HG02759 (cell line): ENCODE data around the gene POLR2J3.
"Not testable (repeated sequence)": the region's sequence is repeated elsewhere in the genome, so short reads cannot be mapped to it uniquely, and the experiment has no call there.

Experiments used
- ATAC-seq: cut with Tn5 transposase; IDR thresholded peaks from one replicate; pipeline ENCODE4 v1.9.1; 2021; ENCODE audit warnings: mild to moderate bottlenecking, moderate library complexity; ENCODE audit not compliant: unreplicated experiment

The POLR2J3 gene

DNA sequence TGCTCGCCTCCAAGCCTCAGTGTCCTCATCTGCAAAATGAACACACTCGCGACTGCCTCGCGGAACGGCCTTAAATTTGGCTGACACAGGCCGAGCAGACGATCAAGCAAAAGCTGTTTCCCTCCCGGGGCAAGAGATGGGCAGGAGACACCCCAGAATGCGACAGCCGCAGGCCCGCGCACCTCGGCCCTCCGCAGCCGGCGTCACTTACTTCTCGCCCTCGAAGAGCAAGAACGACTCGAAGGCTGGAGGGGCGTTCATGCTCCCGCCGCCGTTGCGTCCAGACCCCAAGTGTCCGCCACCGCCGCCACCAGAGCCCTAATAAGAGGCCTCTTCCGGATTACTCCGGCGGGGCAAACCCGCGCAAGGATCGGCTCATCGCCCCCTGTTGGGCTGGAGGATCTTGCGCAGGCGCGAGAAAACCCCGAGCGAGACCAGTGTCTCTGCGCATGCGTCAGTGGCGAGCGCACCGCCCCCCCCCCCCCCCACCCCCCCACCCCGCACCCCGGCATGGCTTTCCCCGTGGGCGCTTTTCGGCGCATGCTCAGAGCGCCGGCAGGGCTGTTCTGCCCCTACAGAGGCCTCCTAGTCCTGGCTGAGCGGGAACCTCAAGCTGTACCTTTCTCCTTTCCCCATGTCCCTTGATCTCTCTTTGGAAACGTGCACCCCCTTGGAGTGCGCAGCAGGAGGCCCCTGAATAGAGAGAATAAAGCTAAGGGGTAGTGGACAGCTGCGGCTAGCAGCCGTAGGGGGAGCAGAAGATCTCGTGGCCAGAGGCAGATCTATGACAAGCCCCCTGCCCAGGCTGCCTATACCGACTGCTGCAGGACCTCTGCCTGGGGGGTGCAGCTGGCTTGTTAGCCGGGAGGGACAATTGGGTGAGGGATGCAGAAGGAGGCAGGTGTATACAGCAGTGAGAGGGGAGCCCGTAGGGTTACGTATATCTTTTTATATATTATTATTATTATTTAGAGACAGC is at the start of gene POLR2J3:
Gene POLR2J3, minus strand, starts transcription at position 323 of the 979 bp plus-strand sequence. Its CDS starts 62 bp downstream, at position 261.
- ATAC-seq: peak; percentile 93

DNA sequence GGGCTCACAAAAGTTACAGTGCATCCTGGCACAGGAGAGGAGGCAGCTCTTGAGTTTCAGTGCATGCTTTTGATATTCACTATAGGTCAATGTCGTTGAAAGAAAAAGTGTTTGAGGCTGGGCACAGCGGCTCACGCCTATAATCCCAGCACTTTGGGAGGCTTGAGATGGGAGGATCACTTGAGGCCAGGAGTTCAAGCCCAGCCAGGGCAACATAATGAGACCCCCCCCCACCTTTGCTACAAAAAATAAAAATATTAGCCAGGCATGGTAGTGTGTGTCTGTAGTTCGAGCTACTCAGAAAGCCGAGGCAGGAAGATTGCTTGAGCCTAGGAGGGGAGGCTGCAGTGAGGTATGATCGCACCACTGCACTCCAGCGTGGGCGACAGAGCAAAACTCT is 45.7 kb upstream of the POLR2J3 start:
- not testable (repeated sequence) for ATAC-seq

- ATAC-seq: peak; percentile 81
These were observed 44.2 kb upstream of the POLR2J3 start, which contains the start of gene RASA4 for GRCh38 chr7:102616507-102617125. Gene RASA4 (minus strand): TSS chr7:102616756. CDS start chr7:102616689, 67 bp downstream.

DNA sequence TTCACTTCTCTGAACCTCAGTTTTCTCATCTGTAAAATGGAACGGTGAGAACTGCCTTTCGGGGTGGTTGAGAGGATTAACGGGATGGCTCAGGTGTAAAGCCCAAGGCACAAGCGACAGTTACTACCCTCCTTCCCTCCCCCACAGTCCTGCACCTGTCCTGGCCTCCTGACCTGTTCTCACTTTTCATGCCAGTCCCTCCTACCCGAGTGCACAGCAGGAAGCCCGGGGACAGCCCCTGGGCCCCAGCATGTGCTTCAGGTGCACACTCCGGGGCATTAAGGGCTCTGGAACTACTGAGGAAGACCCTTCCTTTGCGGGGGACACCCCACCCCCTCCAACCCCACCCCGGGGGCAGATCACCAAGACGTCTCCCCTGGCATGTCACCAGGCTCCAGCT is 43.5 kb upstream of the POLR2J3 start:
- not testable (repeated sequence) for ATAC-seq

- ATAC-seq: not testable (repeated sequence)
These were observed 42.5 kb upstream of the POLR2J3 start for GRCh38 chr7:102614873-102615272.

- peak; percentile 23 for ATAC-seq
These were observed 41.9 kb upstream of the POLR2J3 start for GRCh38 chr7:102614346-102614697.

- peak; percentile 71 for ATAC-seq
These were observed 41.4 kb upstream of the POLR2J3 start for GRCh38 chr7:102613575-102614345.

DNA sequence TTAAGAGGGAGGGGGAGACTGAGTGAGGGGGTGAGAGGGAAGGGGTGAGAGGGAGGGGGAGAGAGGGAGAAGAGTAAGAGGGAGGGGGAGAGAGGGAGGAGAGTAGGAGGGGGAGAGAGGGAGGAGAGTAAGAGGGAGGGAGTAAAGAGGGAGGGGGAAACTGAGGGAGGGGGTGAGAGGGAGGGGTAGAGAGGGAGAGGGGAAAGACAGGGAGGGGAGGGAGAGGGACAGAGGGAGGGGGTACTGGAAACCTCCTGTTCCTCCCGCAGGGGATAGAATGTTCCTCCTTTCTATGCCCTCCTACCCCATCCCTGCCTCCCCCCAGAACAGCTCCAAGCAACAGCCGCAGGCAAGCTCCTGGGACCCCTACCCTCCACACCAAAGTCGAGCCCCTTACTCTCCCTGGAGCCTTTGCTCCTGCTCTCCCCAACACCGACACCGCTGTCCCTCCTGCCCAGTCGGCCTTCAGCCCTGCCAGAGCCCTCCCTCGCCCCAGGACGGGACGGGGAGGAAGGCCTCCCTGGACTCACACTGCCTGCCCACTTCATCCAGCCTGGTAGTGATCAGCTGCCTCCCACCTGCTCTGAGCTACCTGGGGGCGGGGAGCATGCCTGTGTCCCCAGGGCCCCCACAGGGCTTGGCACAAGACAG is 39.4 kb upstream of the POLR2J3 start:
- ATAC-seq: not testable (repeated sequence)

GRCh38 chr7:102611013-102611674 is 38.8 kb upstream of the POLR2J3 start:
- ATAC-seq: peak; percentile 49

DNA sequence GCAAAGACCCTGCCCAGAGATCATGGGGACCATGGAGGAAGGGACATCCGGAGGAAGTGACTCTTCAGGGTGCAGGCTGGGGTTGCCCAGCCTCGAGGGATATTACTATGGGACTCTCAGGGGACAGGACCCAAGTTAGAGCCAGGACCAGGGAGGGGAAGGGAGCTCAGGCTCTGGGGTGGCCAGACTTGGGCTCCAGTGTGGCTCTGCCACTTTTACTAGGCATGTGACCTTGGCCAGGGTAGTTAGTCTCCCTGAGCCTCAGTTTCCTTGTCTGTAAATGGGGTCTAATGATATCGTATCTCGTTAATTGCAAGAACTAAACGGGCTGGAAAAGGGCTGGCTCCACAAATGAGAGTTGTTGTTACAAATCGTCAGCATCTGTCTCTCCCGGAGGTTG is 38.1 kb upstream of the POLR2J3 start:
- not testable (repeated sequence) for ATAC-seq

DNA sequence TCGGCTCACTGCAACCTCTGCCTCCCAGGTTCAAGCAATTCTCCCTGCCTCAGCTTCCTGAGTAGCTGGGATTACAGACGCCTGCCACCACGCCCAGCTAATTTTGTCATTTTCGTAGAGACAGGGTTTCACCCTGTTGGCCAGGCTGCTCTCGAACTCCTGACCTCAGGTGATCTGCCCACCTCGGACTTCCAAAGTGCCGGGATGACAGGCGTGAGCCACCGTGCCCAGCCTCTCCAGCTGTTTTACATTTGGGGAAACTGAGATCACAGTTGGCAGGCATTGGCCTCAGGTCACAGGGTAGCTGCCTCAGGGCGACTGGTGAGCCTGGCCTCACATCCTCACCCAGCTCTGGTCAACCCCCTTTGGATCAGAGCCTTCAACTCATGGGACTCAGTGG is 37.4 kb upstream of the POLR2J3 start:
- ATAC-seq: not testable (repeated sequence)

DNA sequence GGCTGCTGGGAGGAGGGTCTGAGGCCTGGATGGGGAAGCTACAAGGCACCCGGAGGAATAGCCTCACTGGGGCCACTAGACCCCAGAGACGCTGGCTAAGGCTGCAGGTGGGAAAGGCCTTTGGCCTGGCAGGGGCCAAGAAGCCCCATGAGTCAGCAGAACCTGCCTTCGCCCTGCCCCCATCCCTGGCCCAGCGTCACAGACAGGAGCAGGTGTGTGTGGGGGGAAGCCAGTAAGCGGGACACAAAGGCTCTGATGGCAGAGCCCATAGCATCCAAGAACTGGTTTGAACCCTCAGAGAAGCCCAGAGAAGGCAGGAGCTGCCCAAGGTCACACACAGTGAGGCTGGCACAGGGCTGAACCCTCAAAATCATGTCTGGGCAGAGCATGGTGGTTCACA is 34.5 kb upstream of the POLR2J3 start:
- ATAC-seq: not testable (repeated sequence)

- ATAC-seq: not testable (repeated sequence)
These were observed 32.2 kb upstream of the POLR2J3 start for GRCh38 chr7:102604431-102605145.

DNA sequence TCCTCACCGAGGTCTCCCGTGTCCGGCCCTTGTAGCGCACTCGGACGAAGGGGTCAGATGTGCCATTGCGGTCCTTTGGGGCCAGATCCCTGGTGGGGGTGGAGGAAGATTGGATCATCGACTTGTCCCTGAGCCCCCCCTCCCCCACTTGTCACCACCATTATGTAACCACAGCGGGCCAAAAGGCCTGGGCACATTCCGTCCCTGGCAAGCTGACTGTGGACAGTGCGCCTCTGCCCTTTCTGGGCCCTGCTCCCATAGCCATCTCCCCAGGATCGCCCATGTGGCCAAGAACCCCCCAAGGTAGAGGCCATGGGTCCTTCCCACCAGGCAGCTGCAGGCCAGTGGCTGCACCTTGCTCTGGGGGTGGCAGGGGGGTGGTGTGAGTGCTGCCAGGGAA is 29.9 kb upstream of the POLR2J3 start:
- ATAC-seq: not testable (repeated sequence)

DNA sequence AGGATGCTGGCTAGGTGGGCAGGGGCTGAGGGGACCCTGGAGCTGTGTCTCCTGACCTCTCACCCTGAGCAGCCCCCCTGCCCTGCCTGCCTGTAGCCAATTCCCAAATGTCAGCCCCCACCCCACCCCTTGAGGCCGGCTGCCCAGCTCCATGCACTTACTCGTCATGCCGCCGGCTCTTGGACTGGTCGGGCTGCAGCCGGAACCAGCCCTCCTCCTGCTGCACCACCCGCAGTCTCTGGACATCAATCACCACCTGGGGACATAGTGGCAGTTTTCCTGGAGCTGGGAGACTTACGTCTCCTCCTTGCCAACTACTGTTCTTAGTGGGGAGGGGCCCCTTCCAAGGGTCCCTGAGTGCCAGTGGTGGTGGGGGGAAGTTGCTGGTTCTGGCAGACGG is 27.3 kb upstream of the POLR2J3 start:
- not testable (repeated sequence) for ATAC-seq

DNA sequence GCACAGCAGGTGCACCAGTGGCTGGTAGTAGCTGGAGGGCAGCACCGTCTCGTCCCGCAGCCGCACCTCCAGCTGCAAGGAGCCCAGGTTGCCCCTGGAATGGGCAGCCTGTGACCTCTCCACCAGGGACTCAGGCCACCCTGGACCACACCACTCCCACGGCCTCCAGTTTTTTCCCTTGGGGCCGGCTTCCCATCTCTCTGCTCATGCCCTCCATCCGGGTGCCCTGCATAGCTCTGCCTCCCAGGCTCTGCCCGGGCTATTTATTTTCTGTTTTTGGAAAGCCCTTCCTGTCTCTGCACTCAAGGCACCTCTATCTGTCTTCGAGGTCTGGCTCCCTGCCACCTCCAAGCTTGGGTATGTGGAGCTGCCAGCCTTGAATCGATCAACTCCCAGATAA is 23.7 kb upstream of the POLR2J3 start:
- not testable (repeated sequence) for ATAC-seq

DNA sequence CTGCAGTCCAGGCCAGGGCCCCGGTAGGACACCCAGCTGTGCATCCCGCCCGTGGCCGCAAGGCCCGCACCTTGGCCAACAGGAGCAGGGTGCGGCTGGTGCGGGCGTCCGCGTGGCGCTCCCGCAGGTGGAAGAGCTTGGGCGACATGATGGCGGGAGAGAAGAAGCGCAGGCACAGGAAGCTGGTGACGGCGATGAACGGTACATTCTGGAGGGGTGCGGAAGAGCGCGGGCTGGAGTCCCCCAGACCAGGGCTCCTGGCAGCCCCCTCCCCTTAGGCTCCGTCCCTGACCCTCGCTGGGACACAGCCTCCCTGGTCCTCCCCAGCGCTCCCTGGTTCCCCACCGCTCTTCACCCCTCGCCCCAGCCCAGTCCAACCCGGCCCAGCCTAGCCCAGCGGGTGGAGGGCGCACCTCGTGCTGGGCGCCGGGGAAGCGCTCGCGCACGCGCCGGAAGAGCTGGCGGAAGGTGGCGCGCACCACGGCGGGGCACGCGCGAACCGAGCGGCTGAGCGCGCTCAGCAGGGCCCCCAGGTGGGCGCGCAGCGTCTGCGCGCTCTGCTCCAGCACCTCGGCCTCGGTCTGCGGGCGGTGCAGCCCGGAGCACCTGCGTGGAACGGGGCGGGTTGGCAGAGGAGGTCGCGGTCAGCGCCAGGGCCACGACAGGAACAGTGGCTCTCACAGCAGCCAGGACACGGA is 21.4 kb upstream of the POLR2J3 start:
- peak; percentile 75 for ATAC-seq

- peak; percentile 54 for ATAC-seq
These were observed 20.2 kb upstream of the POLR2J3 start for GRCh38 chr7:102592477-102593019.
